Epithelial cell of prostate (primary cell): ENCODE measurements around the gene ACE.

Experiments used
- DNase-seq: peaks from one replicate; pipeline ENCODE4 v3.0.0-alpha.2; 2011; ENCODE audit warnings: low read depth, low spot score
- H3K27ac ChIP-seq: fragments of 450-650 bp; 2 replicates; pipeline ENCODE4 v1.5.1; 2017; ENCODE audit warnings: mild to moderate bottlenecking

ACE gene

DNA sequence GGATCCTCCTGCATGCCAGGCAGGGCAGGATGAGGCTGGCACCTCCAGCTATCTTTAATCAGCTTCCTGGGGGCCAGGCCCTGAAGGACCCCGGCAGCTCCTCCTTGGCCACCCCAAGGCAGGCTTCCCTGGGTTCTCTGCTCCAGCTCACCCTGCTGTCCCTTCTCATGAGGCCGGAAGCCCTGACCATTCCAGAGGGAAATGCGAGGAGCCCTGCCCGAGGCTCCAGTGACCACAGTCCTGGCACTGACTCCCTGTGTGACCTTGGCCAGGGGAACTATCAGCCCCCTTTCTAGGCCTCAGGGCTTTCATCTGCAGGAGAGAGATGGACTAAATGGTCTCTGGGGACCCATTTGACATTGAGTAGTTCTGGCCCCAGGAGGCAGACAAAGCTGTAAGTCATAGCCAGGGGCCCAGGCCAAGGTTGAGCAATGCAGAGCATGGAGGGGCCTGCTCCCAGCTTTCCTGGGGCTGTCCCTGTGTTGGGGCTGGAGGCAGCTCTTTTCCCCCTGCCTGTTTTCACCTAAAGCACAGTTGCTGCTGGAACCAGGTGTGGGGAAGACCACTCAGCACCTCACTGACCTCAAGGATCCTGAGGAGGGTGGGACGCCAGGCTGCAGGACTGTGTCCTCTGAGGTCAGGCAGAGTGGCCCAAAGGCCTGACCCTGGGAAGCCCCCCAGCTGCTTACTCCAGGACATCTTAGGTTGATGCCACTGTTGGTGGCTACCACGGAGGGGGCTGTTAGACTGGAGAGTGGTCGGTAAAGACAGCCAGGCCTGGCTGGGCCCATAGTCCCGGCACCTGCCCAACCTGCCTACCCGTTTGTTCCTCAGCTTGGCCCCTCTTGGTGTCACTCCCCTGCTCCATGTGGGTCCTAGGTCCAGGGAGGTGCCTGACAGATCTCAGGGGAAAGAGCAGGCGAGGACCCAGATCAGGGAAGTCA is 54.4 kb downstream of the ACE start:
- no peak for DNase-seq
- no peak overlapping the region for H3K27ac ChIP-seq

DNA sequence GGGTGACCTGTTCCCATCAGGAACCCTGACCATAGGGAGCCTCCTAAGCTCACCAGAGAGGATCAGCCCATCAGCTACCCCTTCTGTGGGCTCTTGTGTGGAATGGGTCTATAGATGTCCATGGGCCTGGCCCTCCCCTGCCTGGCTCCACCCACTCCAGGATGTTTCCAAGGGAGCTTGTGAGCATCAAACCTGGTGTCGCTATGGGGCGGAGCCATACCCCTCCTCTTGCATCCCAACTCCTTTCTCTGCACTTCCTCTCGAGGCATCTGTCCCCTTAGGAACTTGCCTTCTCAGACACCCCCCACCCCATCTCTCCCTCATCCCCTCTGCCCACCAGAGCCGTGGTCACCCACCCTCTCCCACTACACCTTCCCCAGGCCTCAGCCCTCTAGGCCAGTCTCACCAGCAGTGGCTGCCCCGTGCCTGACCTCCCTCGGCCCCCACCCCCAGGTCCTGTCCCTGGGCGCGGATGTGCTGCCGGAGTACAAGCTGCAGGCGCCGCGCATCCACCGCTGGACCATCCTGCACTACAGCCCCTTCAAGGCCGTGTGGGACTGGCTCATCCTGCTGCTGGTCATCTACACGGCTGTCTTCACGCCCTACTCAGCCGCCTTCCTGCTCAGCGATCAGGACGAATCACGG is 56.7 kb downstream of the ACE start:
- no peak for DNase-seq

DNA sequence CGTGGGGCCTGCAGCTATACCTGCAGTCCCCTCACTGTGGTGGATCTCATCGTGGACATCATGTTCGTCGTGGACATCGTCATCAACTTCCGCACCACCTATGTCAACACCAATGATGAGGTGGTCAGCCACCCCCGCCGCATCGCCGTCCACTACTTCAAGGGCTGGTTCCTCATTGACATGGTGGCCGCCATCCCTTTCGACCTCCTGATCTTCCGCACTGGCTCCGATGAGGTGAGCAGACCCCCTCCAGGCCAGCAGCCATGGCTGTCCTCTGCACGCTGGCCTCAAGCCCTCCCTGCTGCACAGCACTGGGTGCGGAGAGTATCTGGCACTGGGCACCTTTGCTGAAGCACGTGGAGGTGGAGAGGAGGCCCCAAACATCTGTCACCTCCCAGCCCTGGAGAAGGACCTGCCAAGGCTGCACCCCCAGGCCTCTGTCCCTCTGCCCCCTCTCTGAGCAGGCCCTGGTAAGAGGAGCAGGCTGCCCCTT is 57.3 kb downstream of the ACE start:
- DNase-seq, result no peak
- H3K27ac ChIP-seq, result no peak overlapping the region

More for the DNA sequence above, 56.7 kb downstream of the ACE start:
- no peak overlapping the region for H3K27ac ChIP-seq

DNA sequence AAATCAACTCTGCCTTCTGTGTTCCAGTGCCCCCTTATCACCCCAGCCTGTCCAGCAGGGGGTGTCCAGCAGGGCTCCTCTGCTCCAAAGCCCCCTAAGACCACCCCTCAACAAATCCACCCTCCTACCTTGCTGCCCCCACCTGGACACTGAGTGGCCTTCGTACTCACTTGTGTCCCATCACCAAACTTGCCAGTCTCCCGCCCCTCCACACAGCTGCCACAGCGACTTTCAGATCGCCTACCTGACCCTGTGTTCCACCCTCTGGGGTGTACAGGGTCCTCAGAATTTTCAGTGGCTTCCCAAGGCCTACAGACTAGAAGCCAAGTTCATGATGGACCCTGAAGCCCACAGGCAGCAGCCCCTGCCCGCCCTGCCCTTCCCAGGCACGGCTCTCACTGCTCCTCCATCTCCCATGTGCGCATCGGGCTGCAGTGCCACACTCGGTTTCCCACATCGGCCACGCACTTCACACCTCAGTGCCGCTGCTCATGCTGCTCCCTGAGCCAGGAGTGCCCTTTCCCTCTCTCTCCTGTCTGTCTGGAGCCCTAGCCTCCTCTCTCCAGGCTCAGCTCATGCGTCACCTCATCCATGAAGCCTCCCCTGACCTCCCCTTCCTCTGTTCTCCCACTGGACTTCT is 58.1 kb downstream of the ACE start:
- DNase-seq, result no peak
- H3K27ac ChIP-seq, result no peak overlapping the region

DNA sequence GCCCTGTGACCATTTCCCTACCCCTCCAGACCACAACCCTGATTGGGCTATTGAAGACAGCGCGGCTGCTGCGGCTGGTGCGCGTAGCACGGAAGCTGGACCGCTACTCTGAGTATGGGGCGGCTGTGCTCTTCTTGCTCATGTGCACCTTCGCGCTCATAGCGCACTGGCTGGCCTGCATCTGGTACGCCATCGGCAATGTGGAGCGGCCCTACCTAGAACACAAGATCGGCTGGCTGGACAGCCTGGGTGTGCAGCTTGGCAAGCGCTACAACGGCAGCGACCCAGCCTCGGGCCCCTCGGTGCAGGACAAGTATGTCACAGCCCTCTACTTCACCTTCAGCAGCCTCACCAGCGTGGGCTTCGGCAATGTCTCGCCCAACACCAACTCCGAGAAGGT is 58.8 kb downstream of the ACE start:
- DNase-seq, result no peak
- H3K27ac ChIP-seq, result no peak overlapping the region

DNA sequence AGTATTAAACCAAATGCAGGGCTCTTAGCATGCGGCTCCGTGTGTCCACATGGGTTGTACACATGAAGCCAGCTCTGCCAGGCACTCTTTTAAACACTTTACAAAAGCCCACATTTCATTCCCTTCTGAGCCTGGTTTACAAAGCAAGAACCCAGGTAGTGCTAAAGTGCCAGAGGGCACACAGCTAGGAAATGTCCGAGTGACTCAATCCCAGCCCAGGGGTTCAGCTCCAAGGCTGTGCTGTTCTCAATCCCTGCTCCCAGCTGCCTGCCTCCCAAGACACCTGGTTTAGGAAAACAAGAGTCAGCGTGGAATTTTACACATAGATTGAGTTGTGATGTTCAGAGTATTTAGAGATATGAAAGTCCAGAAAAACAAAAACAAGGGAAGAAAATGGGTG is 60.1 kb downstream of the ACE start:
- no peak overlapping the region for H3K27ac ChIP-seq
- no peak for DNase-seq

DNA sequence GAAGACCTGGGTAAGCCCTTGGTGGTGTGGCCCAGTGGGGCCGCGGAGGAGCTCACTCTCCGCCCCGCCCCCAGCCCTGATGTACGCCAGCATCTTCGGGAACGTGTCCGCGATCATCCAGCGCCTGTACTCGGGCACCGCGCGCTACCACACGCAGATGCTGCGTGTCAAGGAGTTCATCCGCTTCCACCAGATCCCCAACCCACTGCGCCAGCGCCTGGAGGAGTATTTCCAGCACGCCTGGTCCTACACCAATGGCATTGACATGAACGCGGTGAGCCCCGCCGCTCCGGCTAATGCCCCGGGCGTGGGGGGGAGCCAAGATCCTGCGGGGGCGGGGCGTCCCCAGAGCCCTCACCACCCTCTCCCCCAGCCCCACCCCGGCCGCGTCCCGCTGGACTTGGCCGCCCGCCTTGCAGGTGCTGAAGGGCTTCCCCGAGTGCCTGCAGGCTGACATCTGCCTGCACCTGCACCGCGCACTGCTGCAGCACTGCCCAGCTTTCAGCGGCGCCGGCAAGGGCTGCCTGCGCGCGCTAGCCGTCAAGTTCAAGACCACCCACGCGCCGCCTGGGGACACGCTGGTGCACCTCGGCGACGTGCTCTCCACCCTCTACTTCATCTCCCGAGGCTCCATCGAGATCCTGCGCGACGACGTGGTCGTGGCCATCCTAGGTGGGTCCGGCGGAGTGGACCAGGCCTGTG is 61.3 kb downstream of the ACE start:
- H3K27ac ChIP-seq, result no peak overlapping the region
- DNase-seq, result no peak

DNA sequence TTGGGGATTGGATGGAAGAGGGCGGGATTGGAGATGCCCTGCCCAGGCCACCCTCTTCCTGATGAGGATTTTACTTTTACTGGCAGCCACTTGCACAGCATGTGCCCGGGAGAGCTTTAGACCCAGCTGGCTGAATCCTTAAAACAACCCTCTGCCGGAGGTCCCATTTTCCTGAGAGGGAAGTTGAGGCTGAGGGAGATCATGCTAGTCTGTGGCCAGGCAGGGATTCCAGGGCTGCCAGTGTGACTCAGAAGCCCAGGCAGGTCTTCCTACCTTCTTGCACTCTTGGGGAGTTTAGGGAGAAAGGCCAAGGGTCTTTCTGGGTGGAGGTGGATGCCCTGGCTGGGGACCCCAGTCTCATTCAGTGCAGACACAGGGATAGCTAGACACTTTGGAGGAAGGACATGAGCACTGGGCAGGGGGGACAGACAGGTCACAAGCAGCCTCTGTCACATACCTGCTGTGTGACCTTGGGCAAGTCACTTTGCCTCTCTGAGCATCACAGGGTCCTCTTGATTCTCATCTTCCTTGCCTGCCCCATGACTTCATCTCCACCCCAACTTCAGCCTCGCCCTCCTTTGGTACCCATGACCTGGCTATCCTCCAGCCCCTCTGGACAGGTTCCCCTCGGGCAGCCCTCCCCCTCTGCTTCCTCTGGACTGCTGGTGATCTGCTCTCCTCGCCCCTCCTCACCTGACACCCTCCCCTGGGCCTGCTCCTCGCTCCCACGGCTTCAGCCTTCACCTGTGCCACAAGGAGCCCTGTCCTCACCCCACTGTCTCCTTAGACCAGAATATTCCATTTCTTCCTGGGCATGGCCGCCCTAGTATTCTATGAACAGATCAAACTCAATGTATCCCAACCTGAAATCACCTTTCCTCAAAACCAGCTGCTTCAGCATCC is 62.1 kb downstream of the ACE start:
- H3K27ac ChIP-seq, result no peak overlapping the region
- no peak for DNase-seq

DNA sequence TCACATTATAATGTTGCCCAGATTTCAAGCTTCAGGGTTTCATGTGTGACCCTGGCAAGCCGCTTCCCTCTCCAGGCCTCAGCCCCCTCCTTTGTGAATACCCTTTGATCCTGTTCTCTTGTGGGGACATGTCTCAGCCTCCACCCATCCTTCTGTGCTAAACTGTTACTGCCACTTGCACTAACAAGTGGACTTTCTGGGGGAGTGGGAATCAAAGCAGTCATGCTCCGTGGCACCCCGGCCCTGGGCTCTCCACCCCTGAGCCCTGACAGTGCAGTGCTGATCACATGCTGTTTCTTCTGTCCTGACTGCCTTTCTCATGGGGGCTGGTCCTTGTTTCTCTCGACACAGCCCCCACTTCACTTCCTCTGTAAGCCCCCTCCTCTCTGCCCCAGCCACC is 63.7 kb downstream of the ACE start:
- no peak for DNase-seq

DNA sequence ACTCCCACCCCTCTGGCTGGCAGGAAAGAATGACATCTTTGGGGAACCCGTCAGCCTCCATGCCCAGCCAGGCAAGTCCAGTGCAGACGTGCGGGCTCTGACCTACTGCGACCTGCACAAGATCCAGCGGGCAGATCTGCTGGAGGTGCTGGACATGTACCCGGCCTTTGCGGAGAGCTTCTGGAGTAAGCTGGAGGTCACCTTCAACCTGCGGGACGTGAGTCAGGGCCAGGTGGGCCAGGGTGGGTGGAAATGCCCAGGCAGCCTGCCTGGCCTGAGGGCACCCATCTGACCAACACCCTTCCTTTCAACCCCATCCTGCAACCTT is 65.3 kb downstream of the ACE start:
- DNase-seq, result no peak
- no peak overlapping the region for H3K27ac ChIP-seq

More for the DNA sequence above, 63.7 kb downstream of the ACE start:
- H3K27ac ChIP-seq, result no peak overlapping the region

DNA sequence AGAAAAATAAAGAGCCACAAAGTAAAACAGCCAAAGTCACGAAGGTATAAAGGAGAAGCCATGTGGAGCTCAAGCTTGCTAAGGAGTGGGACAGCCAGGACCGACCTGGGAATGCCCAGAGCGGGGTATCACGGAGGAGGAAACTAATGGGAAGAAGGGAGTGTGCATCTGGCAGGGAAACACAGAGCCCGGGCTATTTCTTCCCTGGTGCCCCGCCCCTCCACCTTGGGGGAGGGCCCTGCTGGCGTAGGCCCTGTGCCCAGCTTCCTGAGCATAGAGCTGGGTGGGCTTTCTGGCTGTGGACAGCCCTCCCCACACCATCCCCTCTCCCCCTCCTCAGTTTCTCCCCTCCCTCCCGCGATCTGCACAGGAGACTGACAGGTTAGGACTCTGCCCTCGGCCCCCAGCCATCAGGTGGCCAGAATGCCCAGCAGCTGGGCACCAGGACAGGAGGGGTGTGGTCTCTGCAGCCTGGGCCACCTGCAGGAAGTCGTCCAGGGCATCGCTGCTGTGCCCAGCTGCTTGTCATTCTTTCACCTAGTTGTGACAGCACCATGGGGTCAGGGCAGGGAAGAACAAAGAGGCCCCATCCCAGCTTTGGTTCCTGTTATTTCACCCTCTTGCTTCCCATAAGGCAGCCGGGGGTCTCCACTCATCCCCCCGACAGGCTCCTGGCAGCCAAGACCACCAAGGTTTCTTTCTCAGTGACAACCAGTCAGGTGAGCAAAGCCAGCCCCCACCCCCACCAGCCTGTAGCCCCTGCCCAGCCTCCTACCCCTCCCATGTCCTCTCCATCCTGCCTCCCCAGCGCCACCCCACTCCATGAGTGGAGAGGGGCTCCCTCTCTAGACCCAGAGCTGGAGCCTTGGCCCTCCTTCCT is 66.3 kb downstream of the ACE start:
- no peak overlapping the region for H3K27ac ChIP-seq
- DNase-seq, result no peak

DNA sequence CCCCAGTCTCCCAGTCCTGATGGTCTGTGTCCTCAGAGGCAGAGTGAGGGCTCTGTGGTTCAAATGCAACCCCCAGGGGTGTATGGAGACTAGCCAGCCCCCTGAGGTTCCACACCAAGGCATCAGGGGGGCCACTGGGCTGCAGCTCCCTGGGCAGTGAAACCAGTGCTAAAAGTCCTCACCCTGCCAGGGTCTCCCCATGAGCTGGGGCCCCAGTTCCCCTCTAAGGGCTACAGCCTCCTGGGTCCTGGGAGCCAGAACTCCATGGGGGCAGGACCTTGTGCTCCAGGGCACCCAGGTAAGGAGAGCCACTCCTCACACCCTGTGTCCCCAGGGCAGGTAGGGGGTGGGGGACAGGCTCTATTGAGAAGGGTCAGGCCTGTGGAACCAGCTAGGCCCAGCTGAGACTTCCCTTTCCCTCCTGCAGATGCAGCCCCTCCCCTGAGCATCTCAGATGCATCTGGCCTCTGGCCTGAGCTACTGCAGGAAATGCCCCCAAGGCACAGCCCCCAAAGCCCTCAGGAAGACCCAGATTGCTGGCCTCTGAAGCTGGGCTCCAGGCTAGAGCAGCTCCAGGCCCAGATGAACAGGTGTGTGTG is 67.1 kb downstream of the ACE start:
- DNase-seq, result no peak
- H3K27ac ChIP-seq, result no peak overlapping the region

DNA sequence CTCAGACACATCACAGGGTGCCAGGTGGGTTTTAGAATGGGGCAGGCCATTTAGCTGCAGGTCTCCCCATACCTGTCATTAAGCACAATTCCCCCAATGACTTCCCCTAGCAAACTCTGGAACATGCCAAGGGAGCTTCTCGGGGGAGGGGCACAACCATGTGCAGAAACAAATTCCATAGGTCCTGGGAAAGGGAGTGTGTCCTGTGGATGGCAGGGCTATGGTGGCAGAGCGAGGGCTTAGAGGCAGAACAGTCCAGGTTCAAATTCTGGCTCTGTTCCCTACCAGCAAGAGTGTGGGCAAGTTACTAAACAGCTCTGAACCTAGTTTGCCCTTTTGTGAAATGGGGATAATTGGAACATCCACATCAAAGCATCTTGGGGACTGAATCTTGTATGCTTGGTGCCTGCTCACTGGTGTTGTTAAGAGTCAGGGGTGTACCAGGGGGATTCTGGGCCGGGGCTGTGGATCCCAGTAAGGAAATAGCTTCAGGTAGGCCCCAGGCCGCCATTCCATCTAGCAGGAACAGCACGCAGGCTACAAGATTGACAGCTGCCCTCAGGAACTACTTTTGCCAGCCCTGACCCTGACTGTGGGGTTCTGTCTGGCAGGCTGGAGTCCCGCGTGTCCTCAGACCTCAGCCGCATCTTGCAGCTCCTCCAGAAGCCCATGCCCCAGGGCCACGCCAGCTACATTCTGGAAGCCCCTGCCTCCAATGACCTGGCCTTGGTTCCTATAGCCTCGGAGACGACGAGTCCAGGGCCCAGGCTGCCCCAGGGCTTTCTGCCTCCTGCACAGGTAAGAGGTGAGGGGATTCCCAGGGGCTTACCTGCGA is 67.8 kb downstream of the ACE start:
- no peak overlapping the region for H3K27ac ChIP-seq
- no peak for DNase-seq

DNA sequence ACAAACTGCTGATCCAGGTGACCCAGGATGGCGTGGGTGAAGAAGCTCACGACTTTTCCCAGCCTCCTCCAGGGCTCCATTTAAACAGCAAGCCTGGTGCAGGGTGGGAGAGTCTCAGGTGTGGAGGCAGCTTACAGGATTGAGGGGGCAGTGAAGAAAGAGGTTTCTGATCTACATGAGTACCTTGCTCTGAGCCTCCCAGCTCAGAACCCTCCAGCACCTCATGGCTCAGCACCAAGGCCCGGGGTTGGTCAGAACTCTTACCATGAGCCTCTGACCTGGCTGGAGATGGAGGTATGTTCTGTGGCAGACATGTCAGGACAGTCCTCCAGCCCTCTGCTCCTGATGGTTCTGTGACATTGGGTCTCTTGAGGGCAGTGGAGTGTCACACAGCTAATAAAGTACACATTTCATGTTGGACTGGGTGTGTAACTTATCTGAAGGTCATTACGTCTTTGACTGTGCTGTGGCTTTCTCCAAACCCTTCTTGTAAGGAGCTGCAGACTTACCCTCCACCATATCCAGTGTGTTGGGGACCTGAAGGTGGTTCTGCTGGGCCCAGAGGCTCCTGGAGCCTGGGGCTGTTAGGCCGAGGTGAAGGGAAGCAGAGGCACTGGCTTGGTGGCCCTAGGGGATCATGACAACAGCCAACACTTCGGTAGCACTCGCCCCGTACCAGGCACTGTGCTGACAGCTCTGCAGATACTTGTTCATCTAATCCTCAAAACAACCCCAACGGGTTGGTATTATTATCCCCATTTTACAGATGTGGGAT is 69.6 kb downstream of the ACE start:
- DNase-seq, result no peak

DNA sequence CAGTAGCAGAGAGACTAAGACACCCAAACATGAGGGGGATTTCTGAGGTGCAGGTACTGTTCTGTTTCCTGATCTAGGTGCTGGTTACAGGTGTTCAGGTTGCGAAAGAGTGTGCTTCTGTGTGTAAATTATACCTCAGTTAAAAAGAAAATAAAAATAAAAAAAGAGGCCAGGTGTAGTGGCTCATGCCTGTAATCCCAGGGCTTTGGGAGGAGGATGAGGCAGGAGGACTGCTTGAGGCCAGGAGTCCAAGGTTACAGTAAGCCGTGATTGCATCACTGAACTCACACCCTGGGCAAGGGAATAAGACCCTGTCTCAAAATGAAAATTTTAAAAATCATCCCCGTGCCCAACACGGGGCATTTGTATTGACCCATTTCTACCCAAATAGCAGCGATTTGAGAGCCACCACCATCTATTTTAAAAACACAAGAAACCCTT is 70.2 kb downstream of the ACE start:
- no peak for DNase-seq
- no peak overlapping the region for H3K27ac ChIP-seq

More for the DNA sequence above, 69.6 kb downstream of the ACE start:
- H3K27ac ChIP-seq, result no peak overlapping the region
